Memory B cell (primary cell): ENCODE measurements around the gene BRF1.

Experiments used
- ATAC-seq: fragments of 150-1000 bp; cut with Tn5 transposase; 2 replicates; pipeline ENCODE4 v1.10.0; 2021; ENCODE audit warnings: low read depth, mild to moderate bottlenecking, moderate library complexity
- DNase-seq, 2 donors: peaks; one replicate each; pipeline ENCODE4 v3.0.0; 2022; ENCODE audit warnings: low spot score in 2 of 2
- H3K27ac Mint-ChIP-seq: one replicate; pipeline ENCODE4 v1.8.0; 2022; ENCODE audit warnings: mild to moderate bottlenecking, moderate library complexity, mixed read lengths
- H3K27me3 Mint-ChIP-seq: one replicate; pipeline ENCODE4 v1.8.0; 2022; ENCODE audit warnings: mixed read lengths
- H3K36me3 Mint-ChIP-seq: one replicate; pipeline ENCODE4 v1.8.0; 2022; ENCODE audit warnings: mild to moderate bottlenecking, mixed read lengths
- H3K4me1 Mint-ChIP-seq: one replicate; pipeline ENCODE4 v1.8.0; 2022; ENCODE audit warnings: mixed read lengths
- H3K4me3 Mint-ChIP-seq: one replicate; pipeline ENCODE4 v1.8.0; 2022; ENCODE audit warnings: mild to moderate bottlenecking, moderate library complexity, mixed read lengths
- H3K9me3 Mint-ChIP-seq: one replicate; pipeline ENCODE4 v1.8.0; 2022; ENCODE audit warnings: mixed read lengths

Gene BRF1

GRCh38 chr14:105201156-105201924, 99.5 kb downstream of the BRF1 start:
- Mint-ChIP-seq H3K27me3 (peaks cover 26% of the 10 kb centered on the region), H3K4me1 (peaks cover 15% of the 10 kb centered on the region), H3K27ac (no peak overlapping the region), H3K36me3 (no peaks in the 10 kb centered on the region), H3K9me3 (no peaks in the 10 kb centered on the region), H3K4me3 (no peak overlapping the region)
- DNase-seq = no peak
- ATAC-seq = peak; percentile 5

GRCh38 chr14:105200641-105201040, 100.2 kb downstream of the BRF1 start:
- H3K4me3 Mint-ChIP-seq = no peak overlapping the region
- ATAC-seq = no peak

GRCh38 chr14:105200074-105200473, 100.7 kb downstream of the BRF1 start:
- Mint-ChIP-seq H3K36me3 (no peaks in the 10 kb centered on the region), H3K4me1 (peaks cover 19% of the 10 kb centered on the region), H3K27me3 (peaks cover 31% of the 10 kb centered on the region), H3K9me3 (no peaks in the 10 kb centered on the region), H3K4me3 (no peak overlapping the region), H3K27ac (no peak overlapping the region)
- no peak for ATAC-seq
- DNase-seq = no peak

More at GRCh38 chr14:105200641-105201040, 100.2 kb downstream of the BRF1 start:
- Mint-ChIP-seq H3K27me3 (peaks cover 27% of the 10 kb centered on the region), H3K4me1 (peaks cover 16% of the 10 kb centered on the region), H3K36me3 (no peaks in the 10 kb centered on the region), H3K9me3 (no peaks in the 10 kb centered on the region), H3K27ac (no peak overlapping the region)
- no peak for DNase-seq

GRCh38 chr14:105199093-105199492, 101.7 kb downstream of the BRF1 start:
- DNase-seq (peak in 1 of 2 donors; percentile 24), ATAC-seq (no peak)
- Mint-ChIP-seq H3K36me3 (no peaks in the 10 kb centered on the region), H3K27ac (peak overlapping the region; percentile 58), H3K27me3 (peaks cover 32% of the 10 kb centered on the region), H3K4me1 (peaks cover 20% of the 10 kb centered on the region), H3K9me3 (no peaks in the 10 kb centered on the region), H3K4me3 (no peak overlapping the region)

GRCh38 chr14:105198588-105198987, 102.2 kb downstream of the BRF1 start:
- Mint-ChIP-seq H3K4me3 (no peak overlapping the region), H3K36me3 (no peaks in the 10 kb centered on the region), H3K27me3 (peaks cover 32% of the 10 kb centered on the region), H3K9me3 (no peaks in the 10 kb centered on the region), H3K27ac (peak overlapping the region; percentile 58), H3K4me1 (peaks cover 25% of the 10 kb centered on the region)
- no peak for ATAC-seq
- DNase-seq = no peak

- H3K4me3 Mint-ChIP-seq = no peak overlapping the region
- peaks cover 32% of the 10 kb centered on the region for H3K27me3 Mint-ChIP-seq
- H3K9me3 Mint-ChIP-seq = no peaks in the 10 kb centered on the region
- DNase-seq = peak in 1 of 2 donors; percentile 52
- peaks cover 26% of the 10 kb centered on the region for H3K4me1 Mint-ChIP-seq
- no peak overlapping the region for H3K27ac Mint-ChIP-seq
- ATAC-seq = peak; percentile 72
- H3K36me3 Mint-ChIP-seq = no peaks in the 10 kb centered on the region
These were observed 103.6 kb downstream of the BRF1 start for GRCh38 chr14:105197211-105197641.

GRCh38 chr14:105196265-105196960, 104.4 kb downstream of the BRF1 start:
- H3K4me3 Mint-ChIP-seq = no peak overlapping the region
- H3K36me3 Mint-ChIP-seq = no peaks in the 10 kb centered on the region
- no peak for ATAC-seq
- peaks cover 32% of the 10 kb centered on the region for H3K27me3 Mint-ChIP-seq
- H3K4me1 Mint-ChIP-seq = peaks cover 20% of the 10 kb centered on the region
- H3K9me3 Mint-ChIP-seq = no peaks in the 10 kb centered on the region
- DNase-seq = peak in 1 of 2 donors; percentile 34
- no peak overlapping the region for H3K27ac Mint-ChIP-seq

GRCh38 chr14:105195522-105196264, 105.1 kb downstream of the BRF1 start:
- DNase-seq (peak in 1 of 2 donors; percentile 25), ATAC-seq (no peak)
- Mint-ChIP-seq H3K9me3 (no peaks in the 10 kb centered on the region), H3K27ac (peak overlapping the region; percentile 28), H3K36me3 (no peaks in the 10 kb centered on the region), H3K4me3 (peak overlapping the region; percentile 47), H3K27me3 (peaks cover 30% of the 10 kb centered on the region), H3K4me1 (peaks cover 20% of the 10 kb centered on the region)

GRCh38 chr14:105195051-105195450, 105.8 kb downstream of the BRF1 start:
- no peak for ATAC-seq
- Mint-ChIP-seq H3K4me3 (no peak overlapping the region), H3K27ac (no peak overlapping the region), H3K9me3 (no peaks in the 10 kb centered on the region), H3K4me1 (peaks cover 20% of the 10 kb centered on the region), H3K27me3 (peaks cover 27% of the 10 kb centered on the region), H3K36me3 (no peaks in the 10 kb centered on the region)
- no peak for DNase-seq

GRCh38 chr14:105193916-105194782, 106.7 kb downstream of the BRF1 start:
- ATAC-seq = peak; percentile 35
- H3K27ac Mint-ChIP-seq = peak overlapping the region; percentile 3

GRCh38 chr14:105192866-105193731, 107.7 kb downstream of the BRF1 start:
- peaks cover 16% of the 10 kb centered on the region for H3K4me1 Mint-ChIP-seq
- peaks cover 3% of the 10 kb centered on the region for H3K36me3 Mint-ChIP-seq
- H3K27me3 Mint-ChIP-seq = peaks cover 22% of the 10 kb centered on the region
- no peak overlapping the region for H3K27ac Mint-ChIP-seq
- DNase-seq (peak in 1 of 2 donors; percentile 30), ATAC-seq (no peak)
- no peak overlapping the region for H3K4me3 Mint-ChIP-seq
- H3K9me3 Mint-ChIP-seq = peaks cover under 1% of the 10 kb centered on the region

More at GRCh38 chr14:105193916-105194782, 106.7 kb downstream of the BRF1 start:
- Mint-ChIP-seq H3K9me3 (no peaks in the 10 kb centered on the region), H3K4me1 (peaks cover 16% of the 10 kb centered on the region), H3K27me3 (peaks cover 23% of the 10 kb centered on the region), H3K36me3 (no peaks in the 10 kb centered on the region), H3K4me3 (peak overlapping the region; percentile 41)
- DNase-seq = peak in 1 of 2 donors; percentile 44

GRCh38 chr14:105187935-105188524, 112.8 kb downstream of the BRF1 start:
- Mint-ChIP-seq H3K27me3 (peaks cover 28% of the 10 kb centered on the region), H3K36me3 (peaks cover 4% of the 10 kb centered on the region), H3K27ac (no peak overlapping the region), H3K4me1 (peaks cover 8% of the 10 kb centered on the region), H3K9me3 (peaks cover 1% of the 10 kb centered on the region), H3K4me3 (no peak overlapping the region)
- DNase-seq (no peak), ATAC-seq (no peak)
